IMR-90 (cell line): ENCODE results near the gene CENPN. TPM values are rescaled to one million over a fixed set of nuclear protein-coding genes. Genes with fewer than 3 reads are reported as not detected.

Source experiments
- ATAC-seq: fragments of 200-7000 bp; cut with Tn5 transposase; 2 replicates; pipeline ENCODE4 v1.9.1; 2020; ENCODE audit warnings: low read depth, mild to moderate bottlenecking, moderate library complexity
- BruUV-seq: library from RNA; stranded (reverse); fragments of 400-500 nt; replicated peaks from 2 replicates; lab custom pipeline; 2021; lab: Mats Ljungman, UMichigan
- CTCF ChIA-PET: fragments of 300-600 bp; formaldehyde crosslinking; extraction: SDS; loops from one replicate; lab custom pipeline; 2021; ENCODE audit warnings: antibody characterized with exemption; lab: Yijun Ruan, JAX
- POLR2A ChIA-PET: fragments of 300-600 bp; sonication (Branson Sonifier 250); formaldehyde crosslinking; loops from one replicate; lab custom pipeline; 2022; ENCODE audit warnings: antibody characterized with exemption; ENCODE audit not compliant: unreplicated experiment; lab: Charles Lee
- DNase-seq: peaks from one replicate; pipeline ENCODE4 v3.0.0; 2013
- H2AFZ ChIP-seq: replicated peaks from 2 replicates; pipeline ENCODE3; 2013; ENCODE audit warnings: low read length, mild to moderate bottlenecking; ENCODE audit not compliant: poor library complexity
- H2AK5ac ChIP-seq: 2 replicates; pipeline ENCODE4 v1.6.1; 2013; ENCODE audit warnings: low read depth, low read length, inconsistent platforms
- H2AK9ac ChIP-seq: replicated peaks from 2 replicates; pipeline ENCODE3; 2013; ENCODE audit warnings: mild to moderate bottlenecking, low read depth, low read length, moderate library complexity; ENCODE audit not compliant: poor library complexity
- H2BK120ac ChIP-seq: 2 replicates; pipeline ENCODE4 v1.6.1; 2013; ENCODE audit warnings: low read depth, low read length, inconsistent platforms
- H2BK15ac ChIP-seq: 3 replicates; pipeline ENCODE4 v1.6.1; 2013; ENCODE audit warnings: low read depth, low read length, inconsistent platforms
- H2BK20ac ChIP-seq: 2 replicates; pipeline ENCODE4 v1.6.1; 2013; ENCODE audit warnings: low read depth, mild to moderate bottlenecking, inconsistent platforms, low read length, moderate library complexity
- H2BK5ac ChIP-seq: 2 replicates; pipeline ENCODE4 v1.6.1; 2013; ENCODE audit warnings: mild to moderate bottlenecking, low read depth, low read length, inconsistent platforms; ENCODE audit not compliant: poor library complexity, severe bottlenecking
- H3K14ac ChIP-seq: replicated peaks from 2 replicates; pipeline ENCODE4 v1.6.1; 2013; ENCODE audit warnings: low read depth, low read length, inconsistent platforms
- H3K18ac ChIP-seq: 2 replicates; pipeline ENCODE4 v1.6.1; 2013; ENCODE audit warnings: low read depth, low read length, control low read depth
- H3K23ac ChIP-seq: 2 replicates; pipeline ENCODE4 v1.6.1; 2013; ENCODE audit warnings: low read depth, low read length, inconsistent platforms
- H3K27ac ChIP-seq: 2 replicates; pipeline ENCODE4 v1.5.1; 2013; ENCODE audit warnings: mild to moderate bottlenecking, control low read depth, low read length; ENCODE audit not compliant: insufficient read depth
- H3K27me3 ChIP-seq: 2 replicates; pipeline ENCODE4 v1.6.1; 2013; ENCODE audit warnings: low read length; ENCODE audit not compliant: control insufficient read depth, insufficient read depth
- H3K36me3 ChIP-seq: 2 replicates; pipeline ENCODE4 v1.6.1; 2013; ENCODE audit warnings: low read length, mixed read lengths; ENCODE audit not compliant: control insufficient read depth, insufficient read depth
- H3K4ac ChIP-seq: 2 replicates; pipeline ENCODE4 v1.6.1; 2013; ENCODE audit warnings: low read depth, low read length, inconsistent platforms
- H3K4me1 ChIP-seq: 2 replicates; pipeline ENCODE4 v1.6.1; 2013; ENCODE audit warnings: low read length, mixed read lengths; ENCODE audit not compliant: control insufficient read depth, insufficient read depth
- H3K4me2 ChIP-seq: 2 replicates; pipeline ENCODE4 v1.6.1; 2013; ENCODE audit warnings: low read depth, mild to moderate bottlenecking, control low read depth, low read length, moderate library complexity
- H3K4me3 ChIP-seq: 2 replicates; pipeline ENCODE4 v1.5.1; 2013; ENCODE audit warnings: low read depth, mild to moderate bottlenecking, control low read depth, low read length, moderate library complexity; ENCODE audit not compliant: insufficient read depth
- H3K56ac ChIP-seq: 2 replicates; pipeline ENCODE4 v1.6.1; 2013; ENCODE audit warnings: low read length, inconsistent platforms; ENCODE audit not compliant: insufficient read depth; ENCODE audit errors: extremely low read depth
- H3K79me1 ChIP-seq, 2 experiments: 2 replicates each; pipeline ENCODE4 v1.6.1; 2013; ENCODE audit warnings: low read length in 2 of 2, inconsistent platforms in 1 of 2, low read depth in 1 of 2
- H3K9ac ChIP-seq: 2 replicates; pipeline ENCODE4 v1.6.1; 2013; ENCODE audit warnings: low read depth, low read length, control low read depth
- H3K9me1 ChIP-seq: 2 replicates; pipeline ENCODE4 v1.6.1; 2013; ENCODE audit warnings: low read length, inconsistent platforms; ENCODE audit not compliant: insufficient read depth
- H3K9me3 ChIP-seq: 2 replicates; pipeline ENCODE4 v1.6.1; 2013; ENCODE audit warnings: low read length; ENCODE audit not compliant: control insufficient read depth, insufficient read depth
- H4K20me1 ChIP-seq: 2 replicates; pipeline ENCODE4 v1.6.1; 2013; ENCODE audit warnings: low read length, inconsistent platforms; ENCODE audit not compliant: insufficient read depth
- H4K5ac ChIP-seq: 2 replicates; pipeline ENCODE4 v1.6.1; 2013; ENCODE audit warnings: mild to moderate bottlenecking, low read depth, low read length, control low read depth
- H4K8ac ChIP-seq, 2 experiments: 2 replicates each; pipeline ENCODE4 v1.6.1; 2013; ENCODE audit warnings: low read depth in 2 of 2, low read length in 2 of 2, control low read depth in 1 of 2, inconsistent platforms in 1 of 2
- H4K91ac ChIP-seq: 2 replicates; pipeline ENCODE4 v1.6.1; 2013; ENCODE audit warnings: low read depth, low read length, inconsistent platforms; ENCODE audit not compliant: insufficient read depth
- MAFK ChIP-seq: IDR thresholded peaks from 2 replicates; pipeline ENCODE4 v1.6.1; 2012; ENCODE audit warnings: low read depth, low read length, improper control_type of control experiment
- WGBS, 2 experiments: methylation state at CpG; one replicate each; pipeline versions ENCODE4 v1.1.5 to v1.1.7; 2013; ENCODE audit warnings: missing lambda C conversion rate in 2 of 2; ENCODE audit not compliant: insufficient read length in 1 of 2; ENCODE audit errors: extremely low coverage in 2 of 2; 5-methylcytosine and 5-hydroxymethylcytosine counted together
- dilution Hi-C: fragments of 300-500 bp; cut with HindIII; formaldehyde crosslinking; loops from one replicate; pipeline ENCODE4 v1.14.3; 2018; ENCODE audit warnings: low sequenced_read_pairs; ENCODE audit not compliant: unreplicated experiment
- in situ Hi-C: fragments of 300-500 bp; cut with MboI; formaldehyde crosslinking; loops from 3 replicates; pipeline ENCODE4 v1.14.3; 2019; ENCODE audit warnings: low sequenced_read_pairs, inconsistent platforms, mixed read lengths
- intact Hi-C: fragments of 100-400 bp; cut with micrococcal nuclease; formaldehyde crosslinking; loops from 2 replicates; pipeline ENCODE4 v1.10.0; 2022
- polyA plus RNA-seq, 3 experiments: library from polyadenylated mRNA; depleted of rRNA; stranded (reverse); fragments of >200 nt; gene quantifications; 2 replicates each; pipeline ENCODE4 v1.2.3, GENCODE V29; 2012; ENCODE audit warnings: low replicate concordance in 1 of 3
- total RNA-seq: library from RNA; depleted of rRNA; stranded (reverse); fragments of >200 nt; gene quantifications from 2 replicates; pipeline ENCODE4 v1.2.3, GENCODE V29; 2012

CENPN gene
- total and polyA plus RNA-seq, 2 of the 4 experiments (the other 2 are of a cell fraction): 20.5 to 22.8 TPM

GRCh38 chr16:81003064-81003463, 4.0 kb upstream of the CENPN start:
- ChIA-PET POLR2A (no interaction called here), CTCF (interaction anchor here (1.1 to 1.7 kb wide), 2 partner anchors 32 to 54 kb away, joined by 4 to 6 read pairs; partner anchors contain the start of gene ATMIN)
- Histone ChIP-seq H2BK15ac (no peak overlapping the region), H2BK5ac (no peak overlapping the region), H3K4me2 (no peak overlapping the region), H3K18ac (no peak overlapping the region), H3K4me1 (peaks cover 2% of the 10 kb centered on the region; the same call in 1 of the 2 replicates), H3K4ac (no peak overlapping the region), H4K91ac (no peak overlapping the region), H3K14ac (no peak overlapping the region), H3K27me3 (no peaks in the 10 kb centered on the region), H3K79me1 (peaks cover 6 to 45% of the 10 kb centered on the region in 2 experiments; a peak in 3 of 4 replicates), H3K9ac (no peak overlapping the region), H4K5ac (no peak overlapping the region), H2BK20ac (no peak overlapping the region), H2BK120ac (no peak overlapping the region), H3K9me3 (no peaks in the 10 kb centered on the region), H3K36me3 (no peaks in the 10 kb centered on the region), H2AFZ (no peak overlapping the region), H4K20me1 (peaks cover 20% of the 10 kb centered on the region), H2AK5ac (no peak overlapping the region), H3K9me1 (peaks cover 2% of the 10 kb centered on the region; the same call in 1 of the 2 replicates), H3K56ac (no peak overlapping the region), H4K8ac (0 out of 4 replicates have a peak overlapping the region, but pooled peaks of 1 of the 2 experiments have one; percentile 7), H2AK9ac (no peak overlapping the region), H3K27ac (no peak overlapping the region), H3K4me3 (no peak overlapping the region), H3K23ac (no peak overlapping the region)
- intact Hi-C loops (no loop called here), dilution Hi-C loops (no loop called here), in situ Hi-C loops (no loop called here)
- BruUV-seq: no TSS peak
- 100% methylated on average over 2 of the region's 4 CpGs; no CpG with 5 or more reads in 1 of the 2 experiments for WGBS, 2 experiments
- TF ChIP-seq MAFK: no peak
- no peak for ATAC-seq
- DNase-seq: no peak
